Panc1 (cell line): ENCODE measurements around the gene SLC9A3. TPM values are rescaled to one million over a fixed set of nuclear protein-coding genes. Genes with fewer than 3 reads are reported as not detected.

ENCODE experiments used
- ATAC-seq: fragments of 200-7000 bp; cut with Tn5 transposase; 2 replicates; pipeline ENCODE4 v1.9.1; 2020; ENCODE audit warnings: mild to moderate bottlenecking, moderate library complexity
- BruUV-seq: library from RNA; stranded (reverse); fragments of 400-500 nt; replicated peaks from 2 replicates; lab custom pipeline; 2021; lab: Mats Ljungman, UMichigan
- CTCF ChIA-PET: fragments of 300-600 bp; sonication (Branson Sonifier 250); formaldehyde crosslinking; loops from one replicate; lab custom pipeline; 2022; ENCODE audit warnings: antibody characterized with exemption; lab: Charles Lee
- POLR2A ChIA-PET: fragments of 300-600 bp; sonication (Branson Sonifier 250); formaldehyde crosslinking; loops from one replicate; lab custom pipeline; 2022; ENCODE audit warnings: antibody characterized with exemption; lab: Charles Lee
- DNase-seq: peaks from one replicate; pipeline ENCODE4 v3.0.0-alpha.2; 2010; ENCODE audit warnings: low read depth, low spot score
- H3K27ac ChIP-seq: 2 replicates; pipeline ENCODE4 v1.5.1; 2011; ENCODE audit warnings: mild to moderate bottlenecking, low read length, inconsistent platforms
- H3K27me3 ChIP-seq: fragments of 200-500 bp; sonication (Bioruptor generic); 2 replicates; pipeline ENCODE4 v1.6.0; 2014; ENCODE audit warnings: low read length, inconsistent platforms; ENCODE audit not compliant: control insufficient read depth, insufficient read depth
- H3K36me3 ChIP-seq: fragments of 200-500 bp; sonication (Bioruptor generic); 2 replicates; pipeline ENCODE4 v1.5.1; 2014; ENCODE audit warnings: inconsistent platforms, mild to moderate bottlenecking, low read length, moderate library complexity; ENCODE audit not compliant: control insufficient read depth, insufficient read depth
- H3K4me1 ChIP-seq: 2 replicates; pipeline ENCODE4 v1.5.1; 2011; ENCODE audit warnings: inconsistent platforms, mild to moderate bottlenecking, low read length, moderate library complexity; ENCODE audit not compliant: control insufficient read depth, insufficient read depth
- H3K4me3 ChIP-seq, 2 experiments: 2 replicates each; pipeline ENCODE4 v1.5.1; 2011 to 2012; ENCODE audit warnings: low read depth in 2 of 2, low read length in 2 of 2, mild to moderate bottlenecking in 2 of 2, inconsistent platforms in 1 of 2, moderate library complexity in 1 of 2
- H3K9me3 ChIP-seq: fragments of 200-500 bp; sonication (Bioruptor generic); 2 replicates; pipeline ENCODE4 v1.5.1; 2014; ENCODE audit warnings: low read depth, mild to moderate bottlenecking, inconsistent platforms, low read length, moderate library complexity; ENCODE audit not compliant: control insufficient read depth, insufficient read depth
- CTCF ChIP-seq: fragments of 450-650 bp; IDR thresholded peaks from 2 replicates; pipeline ENCODE4 v1.5.1; 2017; ENCODE audit warnings: mild to moderate bottlenecking
- POLR2AphosphoS5 ChIP-seq: IDR thresholded peaks from 2 replicates; pipeline ENCODE4 v1.6.1; 2012; ENCODE audit warnings: mild to moderate bottlenecking, low read depth, low read length, moderate library complexity
- REST ChIP-seq, 2 experiments: IDR thresholded peaks; 2 replicates each; pipeline ENCODE4 v1.6.1; 2011 to 2012; ENCODE audit warnings: low read depth in 2 of 2, control low read depth in 1 of 2, low read length in 1 of 2, mild to moderate bottlenecking in 1 of 2, moderate library complexity in 1 of 2; ENCODE audit not compliant: insufficient read depth in 1 of 2
- SIN3A ChIP-seq: IDR thresholded peaks from 2 replicates; pipeline ENCODE4 v1.6.1; 2012; ENCODE audit warnings: low read depth, mild to moderate bottlenecking, low read length, moderate library complexity, borderline replicate concordance; ENCODE audit not compliant: insufficient read depth
- TCF7L2 ChIP-seq: IDR thresholded peaks from 2 replicates; pipeline ENCODE4 v1.6.1; 2011; ENCODE audit warnings: mild to moderate bottlenecking, low read depth, low read length, inconsistent platforms
- in situ Hi-C: cut with HindIII; loops from 2 replicates; pipeline ENCODE4 v1.10.0; 2016; ENCODE audit warnings: low sequenced_read_pairs, low pct_unique_long_range_greater_than_20kb
- intact Hi-C: fragments of 100-400 bp; cut with micrococcal nuclease; formaldehyde crosslinking; loops from one replicate; pipeline ENCODE4 v1.10.0; 2022; ENCODE audit not compliant: unreplicated experiment
- total RNA-seq: library from RNA; stranded (reverse); gene quantifications from one replicate; pipeline ENCODE4 v1.2.1, GENCODE V29; 2021; ENCODE audit not compliant: unreplicated experiment

SLC9A3 gene
- total RNA-seq, 1 experiment from 2014 or later = 2.0 TPM

GRCh38 chr5:476814-477175, 47.5 kb downstream of the SLC9A3 start:
- TF ChIP-seq SIN3A (no peak), POLR2AphosphoS5 (no peak), TCF7L2 (no peak)
- CTCF ChIA-PET = no interaction called here
- intact Hi-C loops (loop anchor here (10.0 kb wide), 1 partner anchor 138 kb away; the partner anchor contains the start of gene CEP72), in situ Hi-C loops (no loop called here)
- Histone ChIP-seq H3K27ac (no peak overlapping the region), H3K4me3 (no peak overlapping the region), H3K27me3 (no peaks in the 10 kb centered on the region), H3K9me3 (no peaks in the 10 kb centered on the region), H3K36me3 (no peaks in the 10 kb centered on the region; the same call in 1 of the 2 replicates), H3K4me1 (peaks cover 7% of the 10 kb centered on the region)
- POLR2A ChIA-PET = no interaction called here
- ATAC-seq (no peak), DNase-seq (no peak)
- BruUV-seq = no TSS peak

GRCh38 chr5:476102-476813, 48.0 kb downstream of the SLC9A3 start:
- ChIA-PET CTCF (no interaction called here), POLR2A (interaction anchor here (0.6 kb wide), 1 partner anchor 17 kb away, joined by 3 read pairs; no protein-coding TSS in a partner anchor)
- BruUV-seq = no TSS peak
- intact Hi-C loops = loop anchor here (10.0 kb wide), 1 partner anchor 139 kb away; the partner anchor contains the start of gene CEP72
- in situ Hi-C loops = no loop called here
- Histone ChIP-seq H3K4me3 (no peak overlapping the region), H3K27ac (no peak overlapping the region), H3K27me3 (no peaks in the 10 kb centered on the region), H3K4me1 (peaks cover 11% of the 10 kb centered on the region), H3K36me3 (no peaks in the 10 kb centered on the region; the same call in 1 of the 2 replicates), H3K9me3 (no peaks in the 10 kb centered on the region)
- TF ChIP-seq TCF7L2 (no peak), SIN3A (no peak), REST (IDR thresholded peaks at IDR 0.05; ENCODE audit: insufficient read depth in 1 of 2, low read depth in 2 of 2, low read length in 1 of 2) (no peak)
- DNase-seq (no peak), ATAC-seq (no peak)

GRCh38 chr5:475704-476101, 48.5 kb downstream of the SLC9A3 start:
- no TSS peak for BruUV-seq
- POLR2A ChIA-PET = interaction anchor here (0.6 kb wide), 1 partner anchor 17 kb away, joined by 3 read pairs; no protein-coding TSS in a partner anchor
- in situ Hi-C loops = no loop called here
- no peak for TF ChIP-seq POLR2AphosphoS5
- TF ChIP-seq CTCF = no peak
- no peak for TF ChIP-seq SIN3A
- no peak for TF ChIP-seq REST (IDR thresholded peaks at IDR 0.05; ENCODE audit: insufficient read depth in 1 of 2, low read depth in 2 of 2, low read length in 1 of 2)
- no peak for TF ChIP-seq TCF7L2
- H3K4me3 ChIP-seq = no peak overlapping the region
- no peaks in the 10 kb centered on the region for H3K27me3 ChIP-seq
- DNase-seq = no peak
- H3K36me3 ChIP-seq = peaks cover under 1% of the 10 kb centered on the region
- H3K27ac ChIP-seq = no peak overlapping the region
- intact Hi-C loops = loop anchor here (10.0 kb wide), 1 partner anchor 139 kb away; the partner anchor contains the start of gene CEP72
- CTCF ChIA-PET = no interaction called here
- H3K4me1 ChIP-seq = peaks cover 16% of the 10 kb centered on the region
- ATAC-seq = no peak
- no peaks in the 10 kb centered on the region for H3K9me3 ChIP-seq
